HG02938 (cell line): ENCODE measurements around the gene EDN2.

Experiments
- ATAC-seq: cut with Tn5 transposase; IDR thresholded peaks from one replicate; pipeline ENCODE4 v1.9.1; 2021; ENCODE audit warnings: mild to moderate bottlenecking, moderate library complexity; ENCODE audit not compliant: unreplicated experiment

Gene EDN2

GRCh38 chr1:41518471-41518870, 34.0 kb upstream of the EDN2 start:
- no peak for ATAC-seq

GRCh38 chr1:41517062-41517438, 32.6 kb upstream of the EDN2 start:
- ATAC-seq: no peak

GRCh38 chr1:41516168-41517061, 31.9 kb upstream of the EDN2 start:
- ATAC-seq: peak; percentile 70

- ATAC-seq: no peak
Measured at GRCh38 chr1:41515778-41516167, 31.3 kb upstream of the EDN2 start.

- ATAC-seq: no peak
Measured at GRCh38 chr1:41515131-41515678, 30.7 kb upstream of the EDN2 start.

GRCh38 chr1:41514381-41514780, 29.9 kb upstream of the EDN2 start:
- no peak for ATAC-seq

GRCh38 chr1:41513383-41513735, 28.9 kb upstream of the EDN2 start:
- ATAC-seq: no peak

GRCh38 chr1:41512701-41513382, 28.4 kb upstream of the EDN2 start:
- no peak for ATAC-seq

- no peak for ATAC-seq
Measured at GRCh38 chr1:41511239-41511540, 26.7 kb upstream of the EDN2 start.

GRCh38 chr1:41510531-41511238, 26.2 kb upstream of the EDN2 start:
- no peak for ATAC-seq

- no peak for ATAC-seq
Measured at GRCh38 chr1:41509270-41509671, 24.8 kb upstream of the EDN2 start.

GRCh38 chr1:41508290-41508689, 23.8 kb upstream of the EDN2 start:
- ATAC-seq: no peak

GRCh38 chr1:41507836-41508235, 23.4 kb upstream of the EDN2 start:
- ATAC-seq: no peak

GRCh38 chr1:41507110-41507720, 22.7 kb upstream of the EDN2 start:
- ATAC-seq: no peak

GRCh38 chr1:41504114-41505035, 19.9 kb upstream of the EDN2 start:
- ATAC-seq: no peak

- no peak for ATAC-seq
Measured at GRCh38 chr1:41503538-41504113, 19.1 kb upstream of the EDN2 start.

GRCh38 chr1:41502912-41503311, 18.4 kb upstream of the EDN2 start:
- no peak for ATAC-seq

- ATAC-seq: no peak
Measured at GRCh38 chr1:41501581-41501980, 17.1 kb upstream of the EDN2 start.

- no peak for ATAC-seq
Measured at GRCh38 chr1:41500781-41501518, 16.5 kb upstream of the EDN2 start.
